ENCODE data around the gene ESRP2. TPM values are rescaled to one million over a fixed set of nuclear protein-coding genes. Genes with fewer than 3 reads are reported as not detected.

ESRP2 gene
- total and polyA plus RNA-seq, 8 donors: 20.1 to 45.5 (median 35.0) TPM

DNA sequence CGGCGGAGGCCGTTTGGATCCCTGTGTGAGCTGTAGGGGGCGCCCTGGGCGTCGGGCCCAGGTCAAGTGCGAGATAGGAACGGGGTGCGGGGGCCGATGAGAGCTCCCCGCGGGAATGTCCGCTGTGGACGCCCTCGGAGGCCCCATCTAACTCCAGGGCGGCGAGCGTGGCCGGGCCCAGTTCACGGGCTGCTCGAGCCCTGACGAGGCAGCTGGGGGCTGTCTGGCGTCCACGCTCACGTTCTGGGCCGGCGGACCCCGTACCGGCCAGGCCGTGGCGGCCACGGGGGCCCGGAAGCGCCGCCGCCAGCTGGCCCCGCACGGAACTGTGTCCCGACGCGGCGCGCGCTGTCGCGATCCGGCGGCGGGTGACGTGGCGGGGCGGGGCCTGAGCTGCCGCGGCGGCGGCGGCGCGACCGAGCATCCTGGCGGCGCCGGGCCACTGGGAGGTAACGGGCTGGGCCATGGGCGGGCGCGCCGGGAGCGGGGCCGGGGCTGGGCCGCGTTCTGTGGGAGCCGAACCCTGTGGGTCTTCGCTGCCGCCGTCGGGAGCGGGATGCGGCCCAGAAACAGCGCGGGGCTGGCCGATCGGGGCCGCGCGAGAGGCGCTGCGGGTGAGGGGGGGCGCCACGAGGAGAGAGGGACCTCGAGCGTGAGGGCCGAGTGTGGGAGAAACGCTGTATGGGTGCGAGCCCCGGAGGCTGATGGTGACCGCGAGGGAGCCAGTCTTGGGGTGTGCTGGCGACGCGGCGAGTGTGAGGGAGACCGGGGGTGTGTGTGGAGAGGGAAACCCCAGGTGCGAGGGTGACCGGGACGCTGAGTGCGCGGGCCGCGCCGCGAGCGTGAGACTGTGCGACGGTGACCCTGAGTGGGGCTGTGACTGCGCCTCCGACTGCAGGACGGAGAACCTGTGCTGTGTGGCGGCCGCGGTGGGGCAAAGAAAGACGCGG lies 28.5 kb upstream of the ESRP2 start, which contains the start of gene SLC7A6:
SLC7A6 (plus strand) TSS at position 399 of the 950 bp plus-strand sequence. CDS start 10,201 bp downstream, outside the sequence.
- Histone ChIP-seq H3K27ac (peak within 1 kb of the TSS; percentile 36 to 80 (median 66)), H3K27me3 (no peaks in the 10 kb centered on the region), H3K4me1 (peaks cover 0 to 7% (median 4%) of the 10 kb centered on the region in 3 donors), H3K9me3 (no peaks in the 10 kb centered on the region), H3K4me3 (peak within 1 kb of the TSS; percentile 72 to 89 (median 82)), H3K36me3 (no peaks in the 10 kb centered on the region)
- peak; percentile 79 to 88 (median 82) for ATAC-seq
- DNase-seq: peak; percentile 52 to 89 (median 72)
- intact Hi-C loops (cut with DNase I): loop anchor here in 1 of 3 donors (5.0 kb wide), 1 partner anchor 63 kb away; no protein-coding TSS in a partner anchor
- TF ChIP-seq, protein P1, sequence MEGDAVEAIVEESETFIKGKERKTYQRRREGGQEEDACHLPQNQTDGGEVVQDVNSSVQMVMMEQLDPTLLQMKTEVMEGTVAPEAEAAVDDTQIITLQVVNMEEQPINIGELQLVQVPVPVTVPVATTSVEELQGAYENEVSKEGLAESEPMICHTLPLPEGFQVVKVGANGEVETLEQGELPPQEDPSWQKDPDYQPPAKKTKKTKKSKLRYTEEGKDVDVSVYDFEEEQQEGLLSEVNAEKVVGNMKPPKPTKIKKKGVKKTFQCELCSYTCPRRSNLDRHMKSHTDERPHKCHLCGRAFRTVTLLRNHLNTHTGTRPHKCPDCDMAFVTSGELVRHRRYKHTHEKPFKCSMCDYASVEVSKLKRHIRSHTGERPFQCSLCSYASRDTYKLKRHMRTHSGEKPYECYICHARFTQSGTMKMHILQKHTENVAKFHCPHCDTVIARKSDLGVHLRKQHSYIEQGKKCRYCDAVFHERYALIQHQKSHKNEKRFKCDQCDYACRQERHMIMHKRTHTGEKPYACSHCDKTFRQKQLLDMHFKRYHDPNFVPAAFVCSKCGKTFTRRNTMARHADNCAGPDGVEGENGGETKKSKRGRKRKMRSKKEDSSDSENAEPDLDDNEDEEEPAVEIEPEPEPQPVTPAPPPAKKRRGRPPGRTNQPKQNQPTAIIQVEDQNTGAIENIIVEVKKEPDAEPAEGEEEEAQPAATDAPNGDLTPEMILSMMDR (IDR thresholded peaks at IDR 0.05): peak in 3 of 4 donors; percentile 44 to 76 (median 71)
- FAIRE-seq: no peak
- WGBS, 2 donors: 0 to 1% methylated on average over 85 to 123 of the region's 123 CpGs

DNA sequence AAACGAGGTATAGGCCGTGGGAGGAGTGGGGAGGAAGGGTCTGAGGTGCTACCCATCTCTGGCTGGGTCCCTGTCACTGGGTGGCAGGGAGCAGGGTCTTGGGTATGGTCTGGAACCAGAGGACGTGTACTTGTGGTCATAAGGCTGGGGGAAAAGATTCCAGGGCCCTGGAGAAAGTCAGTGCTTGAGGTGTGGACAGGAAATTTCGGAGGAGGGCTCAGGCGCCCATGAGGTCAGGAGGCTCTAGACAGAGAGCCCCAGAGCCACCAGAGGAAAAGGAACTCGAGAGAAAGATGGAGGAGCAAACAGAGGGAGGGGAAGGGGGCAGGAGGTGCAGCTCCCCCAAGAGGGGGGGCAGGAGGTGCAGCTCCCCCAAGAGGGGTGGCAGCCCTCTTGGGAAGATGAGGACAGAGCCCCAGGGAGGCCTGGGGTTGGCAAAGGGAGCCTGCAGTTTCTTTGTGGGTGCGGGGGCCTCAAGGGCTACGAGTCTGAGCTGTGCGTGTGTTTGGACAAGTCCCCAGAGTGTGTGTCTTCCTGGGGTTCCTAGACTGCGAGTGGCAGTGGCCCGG lies 27.7 kb upstream of the ESRP2 start:
- FAIRE-seq (no peak), ATAC-seq (no peak), DNase-seq (no peak)
- H3K27ac ChIP-seq: peak overlapping the region; percentile 36 to 80 (median 66)
- WGBS, 2 donors: 36 to 48% methylated on average over 9 to 11 of the region's 11 CpGs
- no peaks in the 10 kb centered on the region for H3K36me3 ChIP-seq
- intact Hi-C loops (cut with DNase I): loop anchor here in 1 of 3 donors (5.0 kb wide), 1 partner anchor 64 kb away; no protein-coding TSS in a partner anchor
- peaks cover 0 to 7% (median 4%) of the 10 kb centered on the region in 3 donors for H3K4me1 ChIP-seq
- no peaks in the 10 kb centered on the region for H3K27me3 ChIP-seq
- peak overlapping the region; percentile 72 to 89 (median 82) for H3K4me3 ChIP-seq
- TF ChIP-seq, protein P1 (IDR thresholded peaks at IDR 0.05): peak in 1 of 4 donors; percentile 61
- H3K9me3 ChIP-seq: no peaks in the 10 kb centered on the region

DNA sequence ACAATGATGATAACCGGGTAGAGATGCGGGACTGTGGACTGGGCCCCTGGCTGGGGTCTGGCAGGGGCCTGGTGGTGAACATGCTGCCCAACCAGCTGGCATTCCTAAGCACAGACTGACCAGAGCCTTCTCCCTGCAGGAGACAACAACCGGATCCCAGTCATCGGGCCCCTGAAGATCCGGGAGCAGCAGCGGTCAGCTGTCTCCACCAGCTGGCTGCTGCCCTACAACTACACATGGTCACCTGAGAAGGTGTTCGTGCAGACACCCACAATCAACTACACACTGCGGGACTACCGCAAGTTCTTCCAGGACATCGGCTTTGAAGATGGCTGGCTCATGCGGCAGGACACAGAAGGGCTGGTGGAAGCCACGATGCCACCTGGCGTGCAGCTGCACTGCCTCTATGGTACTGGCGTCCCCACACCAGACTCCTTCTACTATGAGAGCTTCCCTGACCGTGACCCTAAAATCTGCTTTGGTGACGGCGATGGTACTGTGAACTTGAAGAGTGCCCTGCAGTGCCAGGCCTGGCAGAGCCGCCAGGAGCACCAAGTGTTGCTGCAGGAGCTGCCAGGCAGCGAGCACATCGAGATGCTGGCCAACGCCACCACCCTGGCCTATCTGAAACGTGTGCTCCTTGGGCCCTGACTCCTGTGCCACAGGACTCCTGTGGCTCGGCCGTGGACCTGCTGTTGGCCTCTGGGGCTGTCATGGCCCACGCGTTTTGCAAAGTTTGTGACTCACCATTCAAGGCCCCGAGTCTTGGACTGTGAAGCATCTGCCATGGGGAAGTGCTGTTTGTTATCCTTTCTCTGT lies 23.3 kb upstream of the ESRP2 start:
- ATAC-seq: no peak
- H3K27me3 ChIP-seq: no peaks in the 10 kb centered on the region
- DNase-seq: no peak
- no peak overlapping the region for H3K27ac ChIP-seq
- intact Hi-C loops (cut with DNase I): loop anchor here in 1 of 3 donors (5.0 kb wide), 1 partner anchor 68 kb away; no protein-coding TSS in a partner anchor
- TF ChIP-seq, protein P1 (IDR thresholded peaks at IDR 0.05): no peak
- H3K36me3 ChIP-seq: no peaks in the 10 kb centered on the region
- no peak overlapping the region for H3K4me3 ChIP-seq
- H3K9me3 ChIP-seq: no peaks in the 10 kb centered on the region
- no peaks in the 10 kb centered on the region for H3K4me1 ChIP-seq
- WGBS, 2 donors: 88 to 91% methylated on average over 27 of the region's 27 CpGs
- FAIRE-seq: no peak

DNA sequence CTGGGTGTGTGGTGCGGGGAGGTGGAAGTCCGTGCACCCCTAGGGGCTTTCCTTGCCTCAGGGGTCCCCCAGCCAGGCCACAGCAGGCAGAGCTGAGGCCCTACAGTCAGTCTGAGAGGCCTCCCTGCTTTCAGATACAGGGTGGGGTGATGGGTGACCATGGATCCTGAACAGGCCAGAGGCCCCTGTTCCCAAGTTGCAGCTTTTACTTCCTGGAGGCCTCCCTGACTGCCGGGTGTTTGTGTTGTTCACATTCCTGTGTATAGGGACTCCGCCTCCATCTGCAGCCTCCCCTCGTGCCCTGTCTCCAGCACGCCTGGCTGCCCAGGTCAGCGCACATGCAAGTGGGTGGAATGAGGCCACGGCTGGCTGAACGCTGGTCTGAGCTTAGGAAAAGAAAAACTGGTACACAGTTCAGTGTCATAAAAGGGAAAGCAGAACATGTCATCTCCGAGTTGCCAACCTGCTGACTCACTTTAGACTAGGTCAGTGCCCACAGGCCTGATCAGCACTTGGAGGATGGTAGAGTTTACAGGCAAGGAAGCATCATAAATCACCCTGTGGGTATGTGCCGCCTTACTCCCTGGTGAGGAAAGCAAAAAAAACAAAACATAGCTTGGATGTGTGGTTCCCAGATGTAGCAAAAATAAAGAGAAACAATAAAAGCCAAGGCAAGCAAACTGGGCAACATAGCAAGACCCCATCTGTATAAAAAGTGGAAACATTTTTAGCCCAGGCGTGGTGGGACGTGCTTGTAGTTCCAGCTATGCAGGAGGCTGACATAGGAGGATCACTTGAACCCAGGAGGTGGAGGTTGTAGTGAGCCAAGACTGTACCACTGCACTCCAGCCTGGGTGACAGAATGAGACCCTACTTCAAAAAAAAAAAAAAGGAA lies 22.2 kb upstream of the ESRP2 start:
- no peak for DNase-seq
- intact Hi-C loops (cut with DNase I): loop anchor here in 1 of 3 donors (5.0 kb wide), 1 partner anchor 69 kb away; no protein-coding TSS in a partner anchor
- no peaks in the 10 kb centered on the region for H3K27me3 ChIP-seq
- no peaks in the 10 kb centered on the region for H3K36me3 ChIP-seq
- ATAC-seq: peak in 3 of 4 donors; percentile 11 to 73 (median 53)
- H3K9me3 ChIP-seq: no peaks in the 10 kb centered on the region
- H3K4me1 ChIP-seq: no peaks in the 10 kb centered on the region
- TF ChIP-seq, protein P1 (IDR thresholded peaks at IDR 0.05): no peak
- no peak for FAIRE-seq
- 78 to 80% methylated on average over 13 of the region's 13 CpGs for WGBS, 2 donors
- no peak overlapping the region for H3K4me3 ChIP-seq
- H3K27ac ChIP-seq: no peak overlapping the region

Data from pancreas (tissue), 10 donors.